WERI-Rb-1 (cell line): ENCODE data around the gene KCNH5.

ENCODE experiments used
- DNase-seq: peaks from one replicate; pipeline ENCODE4 v3.0.0-alpha.2; 2020
- H3K27ac ChIP-seq: fragments of 250-450 bp; sonication (Bioruptor Pico); 2 replicates; pipeline ENCODE4 v1.5.1; 2020; ENCODE audit warnings: mild to moderate bottlenecking, moderate library complexity
- H3K27me3 ChIP-seq: fragments of 250-450 bp; sonication (Bioruptor Pico); 2 replicates; pipeline ENCODE4 v1.5.1; 2021; ENCODE audit warnings: mild to moderate bottlenecking, low read depth, moderate library complexity; ENCODE audit not compliant: insufficient read depth, severe bottlenecking
- H3K36me3 ChIP-seq: fragments of 250-450 bp; sonication (Bioruptor Pico); 2 replicates; pipeline ENCODE4 v1.5.1; 2020; ENCODE audit warnings: mild to moderate bottlenecking, moderate library complexity
- H3K4me3 ChIP-seq: 2 replicates; pipeline ENCODE4 v1.5.1; 2011; ENCODE audit warnings: low read depth, mild to moderate bottlenecking, control low read depth, low read length
- H3K9me3 ChIP-seq: fragments of 250-450 bp; sonication (Bioruptor Pico); 2 replicates; pipeline ENCODE4 v1.5.1; 2021; ENCODE audit warnings: mild to moderate bottlenecking, moderate library complexity; ENCODE audit not compliant: severe bottlenecking
- CTCF ChIP-seq: IDR thresholded peaks from 2 replicates; pipeline ENCODE4 v1.5.1; 2011; ENCODE audit warnings: low read depth, mild to moderate bottlenecking, control low read depth, inconsistent platforms, low read length

KCNH5 gene

DNA sequence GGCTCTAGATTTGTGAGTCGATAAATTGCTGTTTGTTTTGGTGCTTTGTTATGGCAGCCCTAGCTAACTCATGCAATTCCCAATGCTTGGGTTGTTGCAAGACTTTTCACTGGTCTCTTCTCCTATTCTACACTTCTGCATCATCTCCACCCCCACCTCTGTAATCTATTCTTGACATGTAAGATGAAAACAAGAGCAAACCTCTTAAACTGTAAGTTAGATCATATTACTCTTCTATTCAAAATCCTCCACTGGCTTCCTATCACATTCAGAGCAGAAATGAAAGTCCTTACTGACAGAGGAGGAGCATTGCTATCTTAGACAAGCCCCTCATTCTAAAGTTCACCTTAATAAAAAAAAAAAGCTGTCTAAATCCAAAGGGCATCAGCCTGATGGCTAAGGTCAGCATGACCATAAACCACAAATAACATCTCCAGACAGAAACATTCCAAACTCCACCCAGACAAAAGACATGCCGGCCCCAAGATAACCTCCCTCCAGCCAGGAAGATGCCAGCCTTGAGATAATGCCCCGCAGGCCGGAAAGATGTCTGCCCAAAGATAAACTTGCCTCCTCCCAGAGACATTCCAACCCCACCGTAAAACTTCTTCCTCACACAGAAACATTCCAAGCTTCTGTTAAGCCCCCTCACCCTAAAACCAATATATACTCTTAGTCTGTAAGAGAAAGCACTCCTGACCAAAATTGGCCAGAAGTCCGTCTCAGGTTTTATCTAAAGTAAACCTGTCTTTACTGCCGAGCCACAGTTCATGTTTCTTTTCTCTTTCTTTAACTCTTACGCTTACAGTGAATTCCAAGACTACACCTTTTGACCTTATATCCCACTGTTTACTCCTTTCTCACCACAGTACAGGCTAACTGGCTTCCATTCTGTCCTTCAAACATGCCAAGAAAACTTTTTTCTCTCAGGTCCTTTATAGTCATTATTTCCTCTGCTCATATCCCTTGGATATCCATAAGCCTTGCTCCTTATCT lies 308.9 kb downstream of the KCNH5 start:
- H3K27me3 ChIP-seq, result no peaks in the 10 kb centered on the region
- no peaks in the 10 kb centered on the region for H3K9me3 ChIP-seq
- no peak for TF ChIP-seq CTCF
- no peaks in the 10 kb centered on the region for H3K36me3 ChIP-seq
- DNase-seq, result no peak
- no peak overlapping the region for H3K27ac ChIP-seq
- H3K4me3 ChIP-seq, result no peak overlapping the region

DNA sequence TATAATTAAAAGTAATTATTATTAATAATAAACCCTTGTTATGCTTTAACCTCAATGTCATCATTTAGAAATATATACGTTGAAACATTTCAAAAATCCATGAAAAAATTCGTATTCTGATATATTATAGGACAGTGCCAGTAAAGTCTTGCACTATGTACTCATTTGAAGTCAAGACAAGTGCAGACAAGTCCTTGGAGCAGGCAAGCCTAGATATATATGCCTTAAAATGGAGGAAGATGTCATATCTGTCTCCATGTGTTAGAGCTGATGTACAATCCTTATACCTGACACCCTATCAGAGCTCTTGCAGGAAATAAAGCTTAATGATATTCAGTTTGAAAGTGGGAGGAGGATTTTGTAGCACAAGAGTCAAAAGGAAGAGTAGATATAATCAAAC lies 310.4 kb downstream of the KCNH5 start:
- Histone ChIP-seq H3K9me3 (no peaks in the 10 kb centered on the region), H3K4me3 (no peak overlapping the region), H3K36me3 (no peaks in the 10 kb centered on the region), H3K27me3 (no peaks in the 10 kb centered on the region), H3K27ac (no peak overlapping the region)
- no peak for TF ChIP-seq CTCF
- no peak for DNase-seq

DNA sequence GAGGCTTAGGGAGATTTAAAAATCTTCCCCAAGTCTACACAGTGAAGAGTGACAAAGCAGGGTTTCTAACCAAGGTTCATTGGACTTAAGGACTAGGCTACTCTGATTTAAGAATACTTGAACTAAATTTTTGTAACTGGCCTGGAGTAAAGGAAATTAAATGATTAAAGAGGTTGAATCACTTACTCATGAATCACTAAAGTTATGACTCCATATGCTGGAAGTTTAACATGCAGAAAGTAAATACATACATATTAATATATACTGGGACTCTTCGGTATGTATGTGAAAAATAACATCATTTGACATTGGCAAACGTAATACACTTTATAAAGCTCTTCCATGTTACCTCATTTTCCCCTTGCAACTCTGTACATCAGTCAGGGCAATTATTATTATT lies 322.9 kb downstream of the KCNH5 start:
- Histone ChIP-seq H3K36me3 (no peaks in the 10 kb centered on the region), H3K9me3 (no peaks in the 10 kb centered on the region), H3K27ac (no peak overlapping the region), H3K27me3 (no peaks in the 10 kb centered on the region), H3K4me3 (no peak overlapping the region)
- TF ChIP-seq CTCF, result no peak
- DNase-seq, result no peak

DNA sequence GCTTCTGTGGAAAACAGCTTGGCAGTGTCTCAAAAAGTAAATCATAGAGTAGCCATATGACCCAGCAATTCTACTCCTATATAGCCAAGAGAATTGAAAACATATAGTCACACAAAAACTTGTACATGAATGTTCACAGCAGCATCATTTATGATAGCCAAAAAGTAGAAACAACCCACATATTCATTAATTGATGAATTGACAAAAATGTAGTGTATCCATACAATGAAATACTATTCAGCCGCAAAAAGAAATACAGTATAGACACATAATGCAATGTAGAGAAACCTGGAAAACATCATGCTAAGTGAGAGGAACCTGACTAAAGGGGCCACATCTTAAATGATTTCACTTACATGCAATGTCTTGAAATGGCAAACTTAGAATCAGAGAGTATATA lies 326.6 kb downstream of the KCNH5 start:
- Histone ChIP-seq H3K27me3 (no peaks in the 10 kb centered on the region), H3K9me3 (no peaks in the 10 kb centered on the region), H3K27ac (no peak overlapping the region), H3K36me3 (no peaks in the 10 kb centered on the region), H3K4me3 (no peak overlapping the region)
- no peak for TF ChIP-seq CTCF
- DNase-seq, result no peak

DNA sequence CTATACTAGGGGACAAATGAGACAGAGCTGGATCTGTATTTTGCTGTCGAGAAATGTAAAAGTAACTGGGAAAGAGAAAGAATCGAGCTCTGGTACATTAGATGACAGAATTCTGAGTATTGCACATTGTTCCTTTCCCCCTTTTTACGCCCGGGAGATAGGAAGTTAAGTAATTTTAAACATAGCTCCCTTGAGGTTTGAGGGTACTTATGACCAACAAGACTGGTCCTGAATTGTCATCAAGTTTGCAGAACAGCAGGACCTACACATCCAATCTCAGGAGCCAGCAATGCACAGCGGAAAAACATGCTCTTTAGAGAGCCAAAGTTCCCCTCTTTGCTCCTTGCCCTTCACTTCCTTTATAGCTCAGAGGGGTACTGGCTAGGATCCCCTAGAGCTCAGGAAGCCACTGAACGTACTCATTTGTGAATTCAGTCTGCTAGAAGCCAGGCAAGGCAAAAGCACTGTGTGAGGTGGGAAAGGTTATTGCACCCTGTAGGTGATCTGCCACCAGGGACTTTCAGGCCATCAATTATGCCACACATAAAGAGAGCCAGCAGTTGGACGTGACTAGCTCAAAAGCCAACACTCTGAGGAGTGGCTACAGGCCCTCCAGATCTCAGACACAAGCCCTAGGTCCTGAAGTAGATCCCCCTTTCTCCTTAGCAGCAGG lies 333.8 kb downstream of the KCNH5 start:
- Histone ChIP-seq H3K27me3 (no peaks in the 10 kb centered on the region), H3K36me3 (no peaks in the 10 kb centered on the region)

More for the DNA sequence above, 333.8 kb downstream of the KCNH5 start:
- no peaks in the 10 kb centered on the region for H3K9me3 ChIP-seq
- no peak overlapping the region for H3K4me3 ChIP-seq
- no peak overlapping the region for H3K27ac ChIP-seq
- TF ChIP-seq CTCF, result no peak
- no peak for DNase-seq
